GM12801 (cell line): ENCODE data around the gene PPAT.

Experiments
- TF ChIP-seq, protein P1 (sequence below): IDR thresholded peaks from one replicate; pipeline ENCODE4 v1.5.1; 2011; ENCODE audit warnings: control low read depth; ENCODE audit not compliant: insufficient read length; ENCODE audit errors: extremely low read depth

Gene PPAT

GRCh38 chr4:56427179-56427578 is 8.2 kb downstream of the PPAT start:
- TF ChIP-seq, protein P1, sequence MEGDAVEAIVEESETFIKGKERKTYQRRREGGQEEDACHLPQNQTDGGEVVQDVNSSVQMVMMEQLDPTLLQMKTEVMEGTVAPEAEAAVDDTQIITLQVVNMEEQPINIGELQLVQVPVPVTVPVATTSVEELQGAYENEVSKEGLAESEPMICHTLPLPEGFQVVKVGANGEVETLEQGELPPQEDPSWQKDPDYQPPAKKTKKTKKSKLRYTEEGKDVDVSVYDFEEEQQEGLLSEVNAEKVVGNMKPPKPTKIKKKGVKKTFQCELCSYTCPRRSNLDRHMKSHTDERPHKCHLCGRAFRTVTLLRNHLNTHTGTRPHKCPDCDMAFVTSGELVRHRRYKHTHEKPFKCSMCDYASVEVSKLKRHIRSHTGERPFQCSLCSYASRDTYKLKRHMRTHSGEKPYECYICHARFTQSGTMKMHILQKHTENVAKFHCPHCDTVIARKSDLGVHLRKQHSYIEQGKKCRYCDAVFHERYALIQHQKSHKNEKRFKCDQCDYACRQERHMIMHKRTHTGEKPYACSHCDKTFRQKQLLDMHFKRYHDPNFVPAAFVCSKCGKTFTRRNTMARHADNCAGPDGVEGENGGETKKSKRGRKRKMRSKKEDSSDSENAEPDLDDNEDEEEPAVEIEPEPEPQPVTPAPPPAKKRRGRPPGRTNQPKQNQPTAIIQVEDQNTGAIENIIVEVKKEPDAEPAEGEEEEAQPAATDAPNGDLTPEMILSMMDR, result no peak

DNA sequence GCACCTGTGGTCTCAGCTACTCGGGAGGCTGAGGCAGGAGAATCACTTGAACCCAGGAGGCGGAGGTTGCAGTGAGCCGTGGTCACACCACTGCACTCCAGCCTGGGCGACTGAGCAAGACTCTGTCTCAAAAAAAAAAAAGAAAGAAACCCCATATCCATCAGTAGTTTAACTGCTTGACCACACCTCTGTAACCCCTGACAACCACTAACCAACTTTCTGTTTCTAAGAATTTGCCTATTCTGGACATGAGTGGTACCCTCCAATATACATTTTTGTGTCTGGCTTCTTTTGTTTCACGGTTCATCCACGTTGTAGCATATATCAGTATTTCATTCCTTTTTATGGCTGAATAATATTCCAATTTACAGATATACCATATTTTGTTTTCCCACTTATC is 9.1 kb downstream of the PPAT start:
- TF ChIP-seq, protein P1, result no peak

DNA sequence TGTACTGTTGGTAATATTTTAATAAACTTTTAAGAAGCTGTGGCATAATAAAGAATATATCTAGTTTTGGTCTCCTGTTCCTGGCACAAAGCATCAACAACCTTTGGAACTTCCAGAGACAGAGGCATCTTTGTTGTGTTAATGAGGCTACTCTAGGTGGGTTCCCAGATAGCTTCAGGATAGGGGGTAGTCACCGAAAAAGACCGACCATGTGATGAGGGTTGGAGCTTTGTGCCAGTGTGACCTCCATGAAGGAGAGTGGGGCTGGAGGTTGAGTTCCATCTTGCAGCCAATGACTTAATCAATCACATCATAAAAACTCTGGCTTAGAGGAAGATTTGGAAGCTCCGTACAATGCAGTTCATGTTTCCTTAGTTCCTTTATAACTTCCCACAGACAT is 9.9 kb downstream of the PPAT start:
- TF ChIP-seq, protein P1, result no peak

GRCh38 chr4:56424697-56425514 is 10.5 kb downstream of the PPAT start:
- TF ChIP-seq, protein P1, result no peak

- TF ChIP-seq, protein P1, result no peak
Measured at GRCh38 chr4:56424176-56424575, 11.2 kb downstream of the PPAT start.

- TF ChIP-seq, protein P1, result no peak
Measured at GRCh38 chr4:56417396-56417795, 18.0 kb downstream of the PPAT start.

GRCh38 chr4:56416349-56416748 is 19.1 kb downstream of the PPAT start:
- TF ChIP-seq, protein P1, result no peak
